ENCODE measurements around the gene DGKI.

Gene DGKI

DNA sequence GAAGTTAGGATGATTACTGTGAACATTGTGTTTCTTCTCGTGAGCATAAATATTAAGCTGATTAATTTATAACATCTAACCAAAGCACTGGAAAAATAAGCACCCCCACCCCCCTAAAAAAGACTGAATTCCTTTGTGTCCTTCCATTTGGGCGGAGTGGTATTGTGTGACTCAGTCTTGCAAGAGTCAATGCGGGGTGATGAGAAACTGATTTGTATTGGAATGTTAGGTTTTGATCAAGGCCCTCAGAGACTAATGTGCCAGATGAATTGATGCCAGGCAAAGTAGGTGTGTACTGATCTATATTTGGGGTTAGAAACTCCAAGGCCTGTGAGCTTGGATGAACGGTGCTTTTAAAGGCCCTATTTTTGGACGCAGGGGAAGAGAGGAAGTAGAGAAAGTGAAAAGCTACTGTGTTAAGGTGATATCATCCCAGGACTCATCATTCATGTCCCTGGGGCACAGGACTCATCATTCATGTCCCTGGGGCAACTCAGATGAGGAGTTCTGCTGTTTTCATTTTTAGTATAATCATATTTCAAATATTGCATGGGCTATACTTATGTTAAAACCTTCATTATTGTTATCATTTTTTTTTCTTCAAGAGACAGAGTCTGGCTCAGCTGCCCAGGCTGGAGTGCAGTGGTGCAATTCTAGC lies 442.0 kb downstream of the DGKI start:
- Histone ChIP-seq H3K27me3 (ENCODE audit: control insufficient read depth in 3 of 3, insufficient read depth in 3 of 3, low read depth in 1 of 3, low read length in 3 of 3) (no peaks in the 10 kb centered on the region), H4K8ac (ENCODE audit: low read depth, low read length) (no peak overlapping the region), H3K4me1 (ENCODE audit: control insufficient read depth in 2 of 2, insufficient read depth in 1 of 2, low read depth in 1 of 2, low read length in 2 of 2) (peaks cover 21% of the 10 kb centered on the region in 2 donors), H2BK15ac (ENCODE audit: low read length) (no peak overlapping the region), H3K14ac (ENCODE audit: low read length) (no peak overlapping the region), H3K18ac (ENCODE audit: low read length) (no peak overlapping the region), H3K4me3 (ENCODE audit: low read length in 2 of 2) (no peak overlapping the region), H3K23ac (ENCODE audit: low read depth, low read length, poor library complexity) (no peak overlapping the region), H3K79me1 (ENCODE audit: low read depth, low read length) (no peaks in the 10 kb centered on the region), H3K4ac (ENCODE audit: low read length) (no peak overlapping the region), H3K9me3 (replicated peaks in 1 of 2; ENCODE audit: control insufficient read depth in 2 of 2, insufficient read depth in 1 of 2, low read depth in 1 of 2, low read length in 2 of 2) (no peaks in the 10 kb centered on the region), H3K9ac (ENCODE audit: low read depth, low read length, poor library complexity) (no peak overlapping the region), H2AFZ (ENCODE audit: low read length) (no peak overlapping the region), H3K27ac (replicated peaks; ENCODE audit: low read length) (no peak overlapping the region), H3K36me3 (replicated peaks in 1 of 2; ENCODE audit: control insufficient read depth in 2 of 2, insufficient read depth in 2 of 2, low read length in 2 of 2) (no peaks in the 10 kb centered on the region), H2BK5ac (ENCODE audit: low read length) (no peak overlapping the region), H3K4me2 (ENCODE audit: insufficient read depth, low read length, poor library complexity, severe bottlenecking) (no peak overlapping the region), H2BK120ac (ENCODE audit: low read depth, low read length) (no peak overlapping the region), H4K91ac (ENCODE audit: low read depth, low read length, poor library complexity) (no peak overlapping the region), H2BK12ac (ENCODE audit: low read length) (no peak overlapping the region), H2AK5ac (ENCODE audit: low read depth, low read length) (no peak overlapping the region)
- no peak for DNase-seq (ENCODE audit: low spot score)
- WGBS, 2 donors (ENCODE audit: extremely low coverage in 2 of 2, insufficient read length in 2 of 2, insufficient replicate concordance in 1 of 2), result no CpG with 5 or more reads among the region's 5 CpGs

DNA sequence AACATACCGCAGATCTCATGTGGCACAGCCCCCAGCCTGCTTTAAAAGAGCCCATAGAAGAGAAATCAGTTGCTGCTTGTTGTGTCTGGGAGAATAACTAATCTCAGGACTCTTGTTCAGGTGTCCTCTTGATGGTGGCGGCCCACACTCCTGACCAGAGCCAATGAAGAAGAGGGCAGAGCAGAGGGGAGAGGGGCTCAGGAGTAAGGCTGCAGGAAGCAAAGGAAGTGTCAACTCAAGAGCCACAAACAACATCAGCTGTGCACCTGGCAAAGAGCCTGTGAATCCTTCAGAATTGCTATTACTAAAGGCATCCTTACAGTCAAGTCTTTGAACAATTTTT lies 443.4 kb downstream of the DGKI start:
- no peak overlapping the region for H3K4ac ChIP-seq (ENCODE audit: low read length)
- peak overlapping the region in 1 of 2 donors; percentile 39 for H3K4me3 ChIP-seq (ENCODE audit: low read length in 2 of 2)
- H3K9me3 ChIP-seq (replicated peaks in 1 of 2; ENCODE audit: control insufficient read depth in 2 of 2, insufficient read depth in 1 of 2, low read depth in 1 of 2, low read length in 2 of 2), result no peaks in the 10 kb centered on the region
- no peak overlapping the region for H2AK5ac ChIP-seq (ENCODE audit: low read depth, low read length)
- no peak overlapping the region for H3K9ac ChIP-seq (ENCODE audit: low read depth, low read length, poor library complexity)
- H4K8ac ChIP-seq (ENCODE audit: low read depth, low read length), result no peak overlapping the region
- peak overlapping the region; percentile 83 for H3K27ac ChIP-seq (replicated peaks; ENCODE audit: low read length)
- H3K36me3 ChIP-seq (replicated peaks in 1 of 2; ENCODE audit: control insufficient read depth in 2 of 2, insufficient read depth in 2 of 2, low read length in 2 of 2), result no peaks in the 10 kb centered on the region
- H2BK12ac ChIP-seq (ENCODE audit: low read length), result no peak overlapping the region
- H3K4me2 ChIP-seq (ENCODE audit: insufficient read depth, low read length, poor library complexity, severe bottlenecking), result no peak overlapping the region
- H3K23ac ChIP-seq (ENCODE audit: low read depth, low read length, poor library complexity), result no peak overlapping the region
- H2BK15ac ChIP-seq (ENCODE audit: low read length), result no peak overlapping the region
- H4K91ac ChIP-seq (ENCODE audit: low read depth, low read length, poor library complexity), result no peak overlapping the region
- no peak overlapping the region for H2BK5ac ChIP-seq (ENCODE audit: low read length)
- no CpG with 5 or more reads among the region's 2 CpGs for WGBS, 2 donors (ENCODE audit: extremely low coverage in 2 of 2, insufficient read length in 2 of 2, insufficient replicate concordance in 1 of 2)
- H3K14ac ChIP-seq (ENCODE audit: low read length), result no peak overlapping the region
- no peak for DNase-seq (ENCODE audit: low spot score)
- peak overlapping the region; percentile 44 for H3K18ac ChIP-seq (ENCODE audit: low read length)
- no peaks in the 10 kb centered on the region for H3K27me3 ChIP-seq (ENCODE audit: control insufficient read depth in 3 of 3, insufficient read depth in 3 of 3, low read depth in 1 of 3, low read length in 3 of 3)
- no peaks in the 10 kb centered on the region for H3K79me1 ChIP-seq (ENCODE audit: low read depth, low read length)
- no peak overlapping the region for H2BK120ac ChIP-seq (ENCODE audit: low read depth, low read length)
- peaks cover 16 to 19% of the 10 kb centered on the region in 2 donors for H3K4me1 ChIP-seq (ENCODE audit: control insufficient read depth in 2 of 2, insufficient read depth in 1 of 2, low read depth in 1 of 2, low read length in 2 of 2)
- peak overlapping the region; percentile 88 for H2AFZ ChIP-seq (ENCODE audit: low read length)

DNA sequence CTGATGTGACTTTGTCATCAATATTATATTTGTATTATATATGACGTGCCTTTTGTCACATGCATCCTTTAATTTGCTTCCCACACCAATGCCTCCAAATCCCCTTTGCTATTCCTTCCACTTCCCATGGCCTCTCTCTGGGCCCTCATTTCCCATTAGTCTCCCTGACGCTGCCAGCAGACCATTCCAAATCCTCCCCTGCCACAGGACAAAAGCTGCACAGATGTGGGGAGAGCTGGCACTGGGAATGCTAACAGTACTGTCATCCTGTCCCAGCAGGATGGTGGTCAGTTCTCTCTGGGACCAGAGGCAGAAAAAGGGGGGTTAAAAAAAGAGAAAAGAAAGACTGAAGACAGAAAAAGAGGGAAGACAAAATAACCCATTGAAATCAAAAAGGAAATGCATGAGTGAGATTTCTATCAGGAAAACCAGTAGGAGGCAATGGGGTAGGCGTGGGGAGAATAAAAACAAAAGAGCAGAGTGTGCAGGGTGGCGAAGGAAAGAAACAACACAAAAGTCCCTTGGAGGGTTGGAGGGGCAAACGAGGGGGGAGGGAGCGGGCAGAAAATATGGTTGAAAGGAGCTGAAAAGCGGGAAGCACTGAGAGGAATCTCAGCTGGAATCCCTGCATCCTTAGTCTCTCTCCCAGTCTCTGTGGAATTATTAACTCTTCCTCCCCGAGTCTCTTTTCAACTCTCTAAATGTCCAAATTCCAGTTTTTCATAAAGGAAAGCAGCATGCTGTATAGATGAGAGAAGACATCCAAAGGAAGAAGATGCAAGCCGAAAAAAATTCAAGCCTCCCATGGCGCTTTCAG lies 444.0 kb downstream of the DGKI start:
- no peak overlapping the region for H2BK15ac ChIP-seq (ENCODE audit: low read length)
- peak overlapping the region; percentile 83 for H3K27ac ChIP-seq (replicated peaks; ENCODE audit: low read length)
- H3K23ac ChIP-seq (ENCODE audit: low read depth, low read length, poor library complexity), result no peak overlapping the region
- H2AK5ac ChIP-seq (ENCODE audit: low read depth, low read length), result no peak overlapping the region
- H4K91ac ChIP-seq (ENCODE audit: low read depth, low read length, poor library complexity), result no peak overlapping the region
- no peak overlapping the region for H3K4ac ChIP-seq (ENCODE audit: low read length)
- H3K4me2 ChIP-seq (ENCODE audit: insufficient read depth, low read length, poor library complexity, severe bottlenecking), result no peak overlapping the region
- peak; percentile 41 for DNase-seq (ENCODE audit: low spot score)
- H3K9ac ChIP-seq (ENCODE audit: low read depth, low read length, poor library complexity), result no peak overlapping the region
- H4K8ac ChIP-seq (ENCODE audit: low read depth, low read length), result no peak overlapping the region
- no peaks in the 10 kb centered on the region for H3K9me3 ChIP-seq (replicated peaks in 1 of 2; ENCODE audit: control insufficient read depth in 2 of 2, insufficient read depth in 1 of 2, low read depth in 1 of 2, low read length in 2 of 2)
- peak overlapping the region; percentile 88 for H2AFZ ChIP-seq (ENCODE audit: low read length)
- H3K27me3 ChIP-seq (ENCODE audit: control insufficient read depth in 3 of 3, insufficient read depth in 3 of 3, low read depth in 1 of 3, low read length in 3 of 3), result no peaks in the 10 kb centered on the region
- H3K18ac ChIP-seq (ENCODE audit: low read length), result no peak overlapping the region
- H2BK5ac ChIP-seq (ENCODE audit: low read length), result no peak overlapping the region
- H2BK120ac ChIP-seq (ENCODE audit: low read depth, low read length), result no peak overlapping the region
- no CpG with 5 or more reads among the region's 10 CpGs for WGBS, 2 donors (ENCODE audit: extremely low coverage in 2 of 2, insufficient read length in 2 of 2, insufficient replicate concordance in 1 of 2)
- no peak overlapping the region for H3K14ac ChIP-seq (ENCODE audit: low read length)
- peak overlapping the region in 1 of 2 donors; percentile 39 for H3K4me3 ChIP-seq (ENCODE audit: low read length in 2 of 2)
- no peaks in the 10 kb centered on the region for H3K79me1 ChIP-seq (ENCODE audit: low read depth, low read length)
- no peaks in the 10 kb centered on the region for H3K36me3 ChIP-seq (replicated peaks in 1 of 2; ENCODE audit: control insufficient read depth in 2 of 2, insufficient read depth in 2 of 2, low read length in 2 of 2)
- no peak overlapping the region for H2BK12ac ChIP-seq (ENCODE audit: low read length)
- peaks cover 16 to 18% of the 10 kb centered on the region in 2 donors for H3K4me1 ChIP-seq (ENCODE audit: control insufficient read depth in 2 of 2, insufficient read depth in 1 of 2, low read depth in 1 of 2, low read length in 2 of 2)

Data from neuronal stem cell (in vitro differentiated cells).